Mesenteric fat pad (tissue), 1 donor: ENCODE data around the gene OTUB2. TPM values are rescaled to one million over a fixed set of nuclear protein-coding genes. Genes with fewer than 3 reads are reported as not detected.
A peak's percentile ranks its signal among the peaks of the same experiment; 100 is the strongest.

ENCODE experiments used
- DNase-seq: peaks from one replicate; pipeline ENCODE4 v3.0.0-alpha.2; 2020; ENCODE audit warnings: low spot score
- long read RNA-seq: library from polyadenylated mRNA; unstranded; transcript quantifications from one replicate; pipeline ENCODE4 v2.0.0, GENCODE V29; 2020
- total RNA-seq: library from RNA; stranded (reverse); fragmentation: NEBNext Ultra II Directional; extraction: Animal tissue kit (Norgen Biotek cat#: 25700); gene quantifications from one replicate; pipeline ENCODE4 v1.2.1, GENCODE V29; 2021
- donor health status: DM: yes; HTN: yes; CAD: no.

Gene OTUB2
- total RNA-seq = 1.2 TPM
- long read RNA-seq, partial matches to known transcripts = 0 of 3 reads
- long read RNA-seq, other reads (novel, unspliced or antisense) = 0 of 3 reads

- DNase-seq = peak; percentile 98
These were observed at the start of gene OTUB2 for GRCh38 chr14:94026173-94026888. Gene OTUB2, plus strand, starts transcription at chr14:94026340. Its CDS starts 198 bp downstream, at chr14:94026538.

DNA sequence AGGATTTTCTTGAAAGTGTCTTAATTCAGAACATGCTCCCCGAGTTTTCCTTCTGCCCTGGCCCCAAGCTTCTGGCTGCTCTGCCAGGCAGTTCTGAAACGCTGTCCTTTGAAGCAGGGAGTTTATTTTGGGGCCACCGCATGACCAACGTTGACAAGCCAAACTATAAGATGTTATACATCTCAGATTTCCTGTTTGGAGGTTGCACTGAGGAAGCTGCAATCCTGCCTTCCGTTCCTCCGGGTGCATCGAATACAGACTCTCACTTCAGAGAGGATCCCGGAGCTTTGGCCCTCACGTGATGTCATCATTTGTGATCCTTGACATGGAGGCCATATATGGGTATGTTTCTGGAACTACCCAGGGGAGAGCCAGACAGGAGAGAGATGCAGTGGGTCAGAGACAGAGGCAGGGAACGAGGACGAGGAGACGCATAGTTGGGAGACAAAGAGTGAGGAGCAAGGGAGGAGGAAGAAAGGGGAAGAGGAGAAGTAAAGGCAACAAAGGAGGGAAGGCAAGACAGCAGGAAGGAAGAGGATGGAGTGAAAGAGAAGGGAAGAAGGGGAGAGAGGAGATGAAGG lies 49.6 kb upstream of the OTUB2 start, which contains the start of gene ASB2:
Gene ASB2, minus strand, starts transcription at position 94 of the 581 bp plus-strand sequence. CDS start 12,031 bp downstream, outside the sequence.
- no peak for DNase-seq

GRCh38 chr14:93977171-93977570 lies 49.0 kb upstream of the OTUB2 start:
- DNase-seq = no peak

GRCh38 chr14:93977790-93978581 lies 48.2 kb upstream of the OTUB2 start:
- no peak for DNase-seq

DNA sequence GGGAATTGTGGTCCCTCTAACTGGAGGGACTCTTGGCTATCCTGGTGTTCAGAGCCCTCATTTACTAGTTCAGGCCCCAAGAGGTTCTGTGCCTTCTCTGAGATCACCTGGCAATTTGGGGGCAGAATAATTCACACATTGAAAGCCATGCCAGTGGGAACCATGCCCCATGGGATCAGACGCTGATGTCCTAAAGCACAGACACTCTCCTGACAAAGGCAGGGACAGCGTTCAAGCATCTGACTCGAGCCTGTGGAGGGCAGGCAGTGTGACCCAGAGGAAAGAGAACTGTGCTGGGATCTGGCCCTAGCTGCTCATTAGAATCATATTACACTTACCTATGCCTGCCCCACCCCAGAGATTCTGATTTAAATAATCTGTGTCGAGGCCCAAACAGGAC lies 47.4 kb upstream of the OTUB2 start:
- no peak for DNase-seq

- no peak for DNase-seq
These were observed 45.5 kb upstream of the OTUB2 start for GRCh38 chr14:93980456-93981201.

DNA sequence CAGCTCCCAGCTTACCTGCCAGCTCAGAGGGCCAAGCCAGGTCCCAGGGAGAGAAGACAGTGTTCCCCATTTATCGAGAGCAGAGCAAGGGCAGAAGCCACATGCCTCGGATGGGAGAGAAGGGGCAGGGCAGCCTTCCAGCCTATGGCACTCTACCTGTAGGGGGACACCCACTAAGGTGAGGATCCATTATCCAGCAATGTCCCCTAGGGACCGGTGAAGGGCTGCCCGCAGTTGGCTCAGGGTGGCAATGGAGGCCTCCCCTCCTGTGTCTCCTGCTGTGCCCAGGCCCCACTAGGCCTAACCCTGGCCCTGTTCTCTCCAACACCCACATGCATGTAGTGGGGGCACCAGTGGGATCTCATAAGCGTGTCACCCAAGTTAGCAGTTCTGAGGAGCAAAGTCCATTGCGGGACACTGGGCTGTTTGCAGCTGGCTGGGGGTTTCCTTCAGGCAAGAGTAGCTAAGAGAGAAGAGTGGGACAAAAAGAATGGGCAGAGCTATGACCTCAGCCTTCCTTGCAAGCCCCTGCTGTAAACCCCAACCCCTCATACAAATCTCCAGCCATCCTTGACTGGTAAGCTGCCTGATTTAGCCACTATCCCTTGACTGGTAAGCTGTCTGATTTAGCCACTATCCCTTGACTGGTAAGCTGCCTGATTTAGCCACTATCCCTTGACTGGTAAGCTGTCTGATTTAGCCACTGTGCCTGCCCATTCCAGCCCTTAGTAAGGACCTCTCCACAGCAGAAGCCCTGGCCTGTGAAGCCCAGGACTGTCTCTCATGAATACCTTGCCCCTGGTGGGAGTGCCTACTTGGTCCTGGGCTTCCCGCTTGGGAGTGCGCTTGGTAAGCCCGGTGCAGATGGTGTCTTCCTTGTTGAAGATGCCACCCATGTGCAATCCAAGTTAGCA lies 44.6 kb upstream of the OTUB2 start:
- no peak for DNase-seq

DNA sequence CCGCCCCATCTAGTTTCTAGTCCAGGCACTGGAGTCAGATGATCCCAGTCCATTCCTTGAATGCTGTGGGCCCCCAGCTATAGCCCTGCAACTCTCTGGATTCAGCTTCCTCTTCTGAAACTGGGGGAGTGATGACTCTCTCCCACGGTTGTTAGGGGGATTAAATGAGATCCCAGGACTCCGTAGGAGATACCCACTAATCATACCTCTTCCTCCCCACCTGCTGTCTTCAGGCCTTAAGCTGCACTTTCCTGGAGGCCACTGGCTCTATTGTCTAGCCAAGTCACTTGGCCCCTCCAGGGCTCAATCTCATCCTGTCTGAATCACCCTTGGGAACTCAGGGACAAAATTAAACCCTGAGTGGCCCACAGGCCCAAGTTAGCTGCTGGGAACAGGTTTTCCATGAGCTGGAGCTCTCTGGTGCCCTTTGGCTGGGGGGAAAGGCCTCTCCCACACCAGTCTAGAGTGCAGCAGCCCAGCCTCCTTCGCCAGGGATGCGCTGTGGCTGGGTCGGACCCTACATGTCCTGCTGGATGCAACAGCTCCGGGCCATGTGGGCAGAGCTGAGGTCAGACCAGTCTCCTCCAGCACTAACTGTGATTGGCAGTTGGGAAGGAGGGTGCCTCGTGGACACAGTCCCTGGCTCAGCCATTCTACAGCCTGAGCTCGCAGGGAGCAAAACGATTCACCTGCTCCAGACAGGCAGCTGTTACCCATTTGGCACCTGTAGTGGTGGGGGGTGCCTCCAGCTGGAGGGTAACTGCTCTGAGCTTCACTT lies 43.7 kb upstream of the OTUB2 start:
- no peak for DNase-seq

DNA sequence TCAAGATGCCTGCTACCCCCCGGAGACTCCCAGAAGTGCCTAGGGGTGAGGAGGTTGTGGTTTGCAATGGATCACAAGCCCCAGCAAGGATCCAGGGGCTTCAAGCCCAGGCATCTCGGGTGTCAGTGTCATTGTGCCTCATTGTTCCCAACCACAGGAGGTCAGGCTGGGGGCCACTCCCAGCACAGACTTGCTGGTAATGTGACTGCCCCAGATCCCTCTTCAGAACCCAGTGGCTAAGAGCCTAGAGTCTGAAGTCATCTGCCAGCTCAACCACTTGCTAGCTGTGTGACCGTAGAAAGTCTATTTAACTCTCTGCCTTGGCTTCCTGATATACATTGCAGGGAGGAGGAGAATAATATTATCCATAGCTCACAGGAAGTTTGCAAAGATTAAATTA lies 42.1 kb upstream of the OTUB2 start:
- DNase-seq = no peak

GRCh38 chr14:93984987-93985410 lies 41.1 kb upstream of the OTUB2 start:
- no peak for DNase-seq

DNA sequence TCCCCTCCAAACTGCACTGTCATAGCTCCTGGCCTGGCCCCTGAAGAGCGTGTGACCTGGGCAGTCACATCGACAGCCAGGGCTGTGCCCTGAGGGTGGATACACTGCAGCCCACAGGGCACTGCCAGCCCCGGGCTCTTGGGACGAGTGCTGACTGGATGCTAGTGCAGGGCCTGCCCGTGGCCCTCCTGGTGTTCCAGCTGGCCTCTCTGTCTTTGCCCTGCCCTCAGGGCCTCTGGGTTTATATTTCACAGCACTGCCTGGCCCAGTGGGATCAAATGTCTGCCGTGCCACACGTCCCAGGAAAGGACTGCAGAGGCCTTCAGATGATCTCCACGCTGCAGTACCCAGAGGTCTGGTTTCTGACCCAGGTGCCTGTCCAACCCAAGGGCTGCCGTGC lies 39.2 kb upstream of the OTUB2 start:
- no peak for DNase-seq

DNA sequence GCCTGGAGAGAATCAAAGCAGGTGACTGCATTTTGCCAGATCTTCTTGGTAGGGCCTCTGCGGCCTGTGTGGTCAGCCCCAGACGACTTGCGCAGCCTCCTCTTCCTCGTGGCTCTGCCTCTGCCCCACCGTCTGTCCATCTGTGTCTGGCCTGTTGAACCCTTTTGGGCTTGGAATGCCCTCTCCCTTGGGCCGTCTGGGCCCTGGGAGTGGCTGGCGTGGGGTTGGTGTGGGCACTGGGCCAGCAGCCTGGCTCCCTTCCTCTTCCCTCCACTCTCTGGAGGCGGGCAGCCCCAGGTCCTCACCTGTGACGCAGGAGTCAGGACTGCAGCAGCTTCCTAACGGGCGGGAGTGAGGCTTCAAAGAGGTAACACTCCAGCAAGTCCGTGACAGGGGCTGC lies 38.8 kb upstream of the OTUB2 start:
- DNase-seq = no peak

GRCh38 chr14:93987815-93988476 lies 38.2 kb upstream of the OTUB2 start:
- DNase-seq = no peak

DNA sequence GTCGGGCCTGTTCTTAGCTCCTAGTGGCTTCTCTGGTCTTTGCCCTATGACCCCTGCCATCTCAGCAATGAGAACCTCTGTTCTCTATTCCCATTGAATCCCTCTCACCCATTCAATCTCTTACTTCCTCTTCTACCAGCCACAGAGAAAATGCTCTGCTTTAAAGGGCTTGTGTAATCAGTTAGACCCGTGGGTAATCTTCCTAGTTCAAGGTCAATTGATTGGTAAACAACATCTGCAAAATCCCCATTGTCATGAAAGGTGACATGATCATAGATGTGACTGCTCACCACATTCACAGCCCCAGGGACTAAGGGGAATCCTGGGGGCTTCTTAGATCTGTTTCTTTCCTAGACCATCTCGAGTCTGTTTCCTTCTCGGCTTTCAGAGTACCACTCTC lies 36.2 kb upstream of the OTUB2 start:
- no peak for DNase-seq

GRCh38 chr14:93991212-93991611 lies 34.9 kb upstream of the OTUB2 start:
- DNase-seq = no peak

DNA sequence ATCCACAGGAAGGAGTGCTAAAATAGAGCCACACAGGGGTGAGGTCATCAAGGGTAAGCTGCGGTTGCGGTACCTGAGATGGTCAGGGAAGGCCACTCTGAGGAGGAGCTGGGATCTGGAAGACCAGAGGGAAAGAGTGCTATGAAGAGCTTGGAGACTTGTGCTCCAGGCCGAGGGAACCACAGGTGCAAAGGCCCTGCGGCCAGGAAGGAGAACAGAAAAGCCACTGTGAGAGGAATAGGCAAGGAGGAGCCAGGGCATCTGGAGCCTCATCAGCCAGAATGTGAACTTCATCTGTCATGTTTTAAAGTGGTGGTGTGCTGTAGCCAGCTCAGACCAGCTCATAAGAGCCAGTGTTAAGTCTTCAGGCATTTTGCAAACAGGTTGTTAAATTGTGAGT lies 34.5 kb upstream of the OTUB2 start:
- DNase-seq = no peak

DNA sequence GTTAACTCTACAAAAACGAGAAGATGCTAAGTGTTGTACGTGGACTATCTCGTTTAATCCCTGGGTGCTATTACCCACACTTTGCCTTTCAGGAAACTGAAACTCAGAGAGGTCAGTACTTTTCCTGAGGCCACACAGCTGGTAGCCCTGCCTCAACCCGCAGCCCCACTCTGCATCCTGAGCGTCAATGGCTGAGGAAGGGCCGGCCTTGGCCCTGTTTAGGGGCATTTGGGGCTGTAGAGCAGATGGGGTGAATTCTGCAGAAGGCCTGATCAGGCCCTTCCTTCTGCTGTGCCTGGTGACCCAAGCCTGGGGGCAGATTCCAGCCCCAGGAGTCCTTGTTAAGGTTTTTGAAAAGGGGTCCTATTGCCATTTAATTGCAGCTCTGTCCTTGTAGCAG lies 32.8 kb upstream of the OTUB2 start:
- no peak for DNase-seq

DNA sequence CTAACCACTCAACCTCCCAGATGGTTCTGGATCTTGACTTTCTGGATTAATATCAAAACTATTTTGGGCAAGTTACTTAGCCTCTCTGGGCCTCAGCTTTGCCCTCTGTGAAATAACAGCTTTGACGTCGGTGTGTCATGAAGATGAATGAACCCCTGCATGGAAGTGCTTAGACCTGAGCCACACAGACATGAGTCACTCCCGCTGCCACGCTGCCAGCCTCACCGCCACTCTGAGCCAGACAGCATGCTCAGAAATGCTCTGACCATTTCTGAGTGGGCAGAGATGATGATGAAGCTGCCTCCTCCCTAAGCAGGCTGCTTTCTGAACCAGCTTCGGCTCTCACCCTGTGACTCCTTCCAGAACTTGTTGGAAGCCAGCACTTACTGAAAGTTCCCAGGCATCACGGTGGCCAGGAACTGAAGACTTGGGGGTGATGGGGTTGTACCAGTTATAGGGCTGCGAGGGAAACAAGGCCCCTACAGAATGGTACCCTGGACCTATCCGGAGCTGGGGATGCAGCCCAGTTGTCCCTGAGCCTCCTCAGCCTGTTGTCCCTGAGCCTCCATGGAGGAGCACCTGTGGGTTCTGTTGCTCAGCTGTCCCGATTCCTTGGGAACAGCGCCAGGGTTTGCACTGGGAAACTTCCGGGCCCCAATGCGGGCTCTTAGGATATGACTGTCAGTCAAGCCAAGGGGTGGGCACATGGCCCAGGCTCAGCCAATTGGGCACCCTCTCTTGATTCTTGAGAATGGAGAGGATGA lies 31.0 kb upstream of the OTUB2 start:
- no peak for DNase-seq
